UCSD-AML1 (cell line): Measurements from ENCODE around the gene CLEC16A.

ENCODE experiments used
- DNase-seq: peaks from one replicate; lab custom pipeline; 2025; ENCODE audit not compliant: unreplicated experiment; lab: John Stamatoyannopoulos, UW

The CLEC16A gene

DNA sequence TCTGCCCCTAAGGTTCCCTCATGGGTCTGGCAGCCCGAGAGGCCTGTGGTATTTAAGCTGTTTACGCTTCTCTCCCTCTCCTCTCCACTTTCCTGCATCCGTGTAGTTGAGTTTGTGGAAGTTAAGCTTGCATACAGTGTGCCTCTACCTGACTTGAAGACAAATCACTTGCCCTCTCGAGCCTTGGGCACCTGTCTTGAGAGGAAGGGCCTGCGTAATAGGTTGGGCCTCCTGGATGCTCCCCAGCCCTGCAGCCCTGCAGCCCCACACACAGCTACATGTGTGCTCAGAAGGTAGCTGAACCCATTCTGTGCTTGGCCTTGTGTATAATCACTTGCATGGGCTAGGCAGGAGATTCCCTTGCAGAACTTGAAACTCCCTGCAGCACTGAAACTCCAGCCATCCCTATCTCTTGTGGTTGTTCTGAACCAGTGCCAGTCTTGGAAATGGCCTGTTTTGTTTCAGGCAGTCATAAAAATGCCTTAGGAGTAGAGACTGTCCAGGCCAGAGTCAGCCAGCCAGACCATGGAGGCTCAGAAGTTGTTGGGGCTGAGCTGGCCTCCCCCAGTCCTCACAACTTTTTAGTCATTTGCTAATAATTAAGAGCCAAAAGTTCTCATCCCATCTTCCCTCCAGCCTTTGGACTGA is 134.6 kb downstream of the CLEC16A start:
- no peak for DNase-seq

DNA sequence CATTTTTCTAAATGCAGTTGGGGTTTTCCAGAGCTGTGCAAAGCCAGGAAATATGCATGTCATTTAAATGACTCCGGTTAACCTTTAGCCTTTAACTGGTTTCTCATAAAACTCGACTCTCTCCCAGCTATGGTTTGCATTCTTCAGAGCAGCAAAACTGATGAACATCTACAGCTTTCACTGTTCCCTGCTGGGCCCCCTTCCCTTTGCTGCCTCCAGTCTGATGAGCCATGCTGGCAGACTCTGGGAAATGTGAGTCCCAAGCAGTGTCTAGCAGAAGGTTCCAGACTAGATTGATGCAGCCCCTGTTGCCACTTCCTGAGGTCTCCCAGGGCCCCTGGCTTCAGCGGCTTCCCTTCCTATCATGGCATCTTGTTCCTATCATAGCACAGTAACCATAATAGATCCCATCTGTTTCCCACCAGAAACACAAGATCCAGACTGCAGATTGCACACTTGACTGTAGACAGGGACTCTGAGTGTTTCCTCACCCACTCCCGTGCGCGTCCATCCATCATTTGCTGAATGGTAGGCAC is 135.4 kb downstream of the CLEC16A start:
- peak; percentile 52 for DNase-seq

DNA sequence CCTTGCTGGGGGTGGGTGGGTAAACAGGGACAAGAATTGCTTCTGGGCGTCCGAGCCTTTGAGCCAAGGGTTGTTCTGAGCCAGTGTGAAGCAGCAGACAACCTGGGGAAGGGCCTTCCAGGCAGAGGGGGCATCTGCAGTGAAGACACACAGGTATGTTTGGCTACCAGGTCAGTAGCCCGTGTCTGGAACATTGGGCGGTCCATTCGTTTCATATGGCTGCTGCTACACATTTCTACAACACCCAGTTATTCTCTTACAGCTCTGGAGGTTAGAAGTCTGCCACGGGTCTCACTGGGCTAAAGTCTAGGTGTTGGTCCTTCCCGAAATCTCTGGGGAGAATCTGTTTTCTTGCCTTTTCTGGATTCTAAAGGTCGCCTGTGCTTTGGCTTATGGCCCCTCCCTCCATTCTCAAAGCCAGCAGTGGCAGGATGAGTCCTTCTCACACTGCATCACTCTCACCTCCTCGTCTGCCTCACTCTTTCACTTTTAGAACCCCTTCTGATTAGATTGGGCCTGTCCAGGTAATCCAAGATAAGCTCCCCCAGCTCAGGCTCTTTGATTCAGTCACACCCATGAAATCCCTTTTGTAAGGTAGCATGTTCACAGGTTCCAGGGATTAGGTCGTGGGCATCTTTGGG is 136.1 kb downstream of the CLEC16A start:
- DNase-seq = no peak

DNA sequence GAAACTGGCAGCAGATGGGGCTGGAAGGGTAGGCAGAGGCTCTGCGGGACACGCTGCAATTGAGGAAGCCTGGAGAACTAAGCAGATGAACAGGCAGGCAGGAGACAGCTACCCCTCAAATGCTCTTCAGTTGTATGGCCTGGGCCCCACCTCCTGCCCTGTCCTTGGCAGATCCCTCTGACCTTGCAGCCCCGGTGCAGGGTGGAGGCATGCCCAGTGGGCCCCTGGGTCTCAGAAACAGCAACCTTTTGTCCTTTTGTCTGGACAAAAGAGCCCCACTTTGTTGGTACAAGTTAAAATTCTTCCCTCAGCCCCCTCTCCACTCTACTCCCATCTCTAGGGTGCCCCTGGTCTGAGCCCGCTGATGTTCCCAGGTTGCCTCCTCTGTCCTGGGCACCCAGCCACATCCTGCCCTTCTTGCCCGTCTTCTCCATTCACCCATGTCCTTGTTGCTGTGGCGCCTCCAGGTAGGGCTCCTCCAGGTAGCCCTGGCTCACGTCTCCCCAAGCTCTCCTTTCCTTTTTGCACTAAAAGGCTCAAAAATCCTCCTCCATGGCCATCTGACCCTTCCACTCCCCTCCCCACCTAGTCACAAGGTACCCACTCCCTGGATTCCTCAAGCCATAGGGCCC is 136.8 kb downstream of the CLEC16A start:
- no peak for DNase-seq

DNA sequence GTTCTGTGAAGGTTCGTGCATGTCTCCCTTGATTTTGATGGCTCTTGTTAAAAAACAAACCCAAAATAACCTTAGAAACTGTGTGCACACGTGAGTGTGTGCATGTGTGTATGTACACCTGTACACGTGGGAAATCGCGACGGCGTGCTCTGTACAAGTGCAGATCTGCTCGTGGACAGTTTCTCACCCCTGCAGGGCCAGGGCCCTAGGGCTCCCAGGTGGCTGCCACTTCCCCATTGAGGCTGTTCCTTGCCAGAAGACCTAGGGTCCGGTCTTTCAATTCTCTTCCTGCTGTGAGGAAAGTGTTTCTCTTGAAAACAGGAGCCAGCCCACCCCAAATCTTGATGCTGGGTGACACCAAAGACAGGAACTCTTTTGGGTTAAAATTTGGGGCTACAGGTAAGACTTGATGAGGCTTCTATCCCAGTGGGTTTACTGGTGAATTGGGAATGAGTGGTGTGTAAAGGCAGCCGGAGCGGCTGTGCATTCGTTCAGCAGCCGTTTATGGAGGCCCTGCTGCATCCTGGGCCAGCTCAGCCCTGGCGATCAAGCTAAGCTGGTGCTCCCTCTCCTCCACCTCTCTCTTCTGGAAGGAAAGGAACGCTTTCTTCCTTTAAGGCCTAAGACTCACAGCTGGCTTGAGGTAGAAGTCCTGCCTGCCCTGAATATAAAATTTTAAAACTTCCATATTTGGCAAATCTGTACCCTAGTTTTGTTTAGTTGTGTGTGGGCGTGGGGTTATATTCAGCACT is 137.9 kb downstream of the CLEC16A start:
- DNase-seq = no peak

DNA sequence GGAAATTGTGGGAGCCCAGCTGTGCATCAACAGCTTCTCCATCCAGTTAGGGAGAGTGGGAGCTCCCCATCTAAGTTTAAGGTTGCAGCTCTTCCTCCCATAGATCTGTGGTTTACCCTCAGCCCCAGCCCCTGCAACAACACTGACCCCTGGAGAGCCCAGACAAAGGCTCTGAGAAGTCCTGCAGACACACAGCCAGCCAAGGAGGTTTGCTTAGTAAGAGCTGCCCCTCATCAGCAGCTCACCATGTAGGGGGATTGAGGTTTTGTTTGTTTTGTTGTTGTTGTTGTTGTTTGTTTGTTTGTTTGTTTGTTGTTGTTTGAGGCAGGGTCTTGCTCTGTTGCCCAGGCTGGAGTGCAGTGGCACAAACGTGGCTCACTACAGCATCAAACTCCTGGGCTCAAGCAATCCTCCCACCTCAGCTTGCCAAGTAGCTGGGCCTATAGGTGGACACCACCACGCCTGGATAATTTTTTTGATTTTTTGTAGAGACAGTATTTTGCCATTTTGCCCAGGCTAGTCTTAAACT is 138.6 kb downstream of the CLEC16A start:
- DNase-seq = no peak

DNA sequence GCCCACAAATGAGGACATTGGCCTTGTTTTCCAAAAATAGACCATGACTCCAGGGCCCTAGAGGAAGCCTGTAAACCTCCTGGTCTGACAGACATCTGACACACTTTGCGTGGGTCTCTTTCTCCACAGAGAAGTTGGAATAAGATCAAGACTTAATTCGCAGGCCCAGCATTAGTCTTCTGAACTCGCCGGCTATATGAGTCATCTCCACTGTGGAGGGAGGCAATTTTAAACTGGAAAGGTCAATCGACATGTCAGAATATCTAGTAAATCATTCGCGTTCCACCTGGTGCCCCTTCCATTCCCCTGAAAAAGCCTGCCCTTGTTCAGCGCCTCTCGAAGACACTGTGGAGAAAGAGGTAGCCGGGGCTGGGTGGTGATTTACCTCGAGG is 140.1 kb downstream of the CLEC16A start:
- DNase-seq = no peak

DNA sequence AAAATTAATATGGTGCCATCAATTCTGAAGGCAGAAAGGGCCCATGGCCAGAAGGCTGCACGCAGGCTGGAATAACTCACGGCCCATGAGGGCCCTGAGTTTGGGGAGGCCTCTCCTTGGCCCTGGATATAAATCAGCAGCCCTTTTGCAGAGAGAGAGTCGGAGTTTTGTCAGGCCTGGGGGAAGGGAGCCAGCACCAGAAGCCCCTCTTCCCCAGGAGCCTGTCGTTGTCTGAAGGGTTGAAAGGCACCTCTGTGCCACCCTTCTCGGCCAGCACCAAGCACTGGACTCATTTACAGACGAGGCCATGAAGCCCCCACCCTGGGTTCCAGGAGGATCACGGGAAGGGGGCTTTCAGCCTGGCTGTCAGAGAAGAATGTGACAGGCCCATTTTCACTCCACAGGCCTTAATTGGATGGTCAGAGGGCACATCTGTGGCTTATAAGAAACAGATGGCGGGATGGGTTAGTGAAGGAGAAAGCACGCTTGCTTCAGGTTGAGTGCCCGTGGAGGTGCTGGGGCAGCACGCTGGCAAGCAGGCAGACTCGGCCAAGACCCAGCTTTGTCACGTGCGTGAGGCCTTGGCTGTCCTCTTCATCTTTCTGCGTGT is 140.6 kb downstream of the CLEC16A start:
- no peak for DNase-seq

DNA sequence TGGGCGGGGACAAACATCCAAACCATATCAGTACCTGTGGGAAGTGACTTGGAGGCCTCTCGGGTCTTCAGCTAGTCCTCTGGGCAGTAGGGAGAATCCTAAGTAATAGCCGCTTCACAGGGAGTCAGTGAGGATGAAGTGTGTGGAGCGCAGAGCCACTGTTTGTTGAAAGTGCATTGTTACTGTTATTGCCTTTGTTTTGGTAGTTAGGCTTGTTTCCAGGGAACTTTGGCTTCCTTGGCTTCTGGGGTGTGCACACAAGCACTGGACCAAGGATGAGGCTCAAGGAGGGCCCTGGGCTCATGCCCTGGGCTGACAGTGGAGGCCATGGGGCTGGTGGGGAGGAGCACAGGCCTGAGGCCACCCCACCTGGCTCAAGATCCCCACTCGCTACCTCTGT is 141.6 kb downstream of the CLEC16A start:
- DNase-seq = no peak

DNA sequence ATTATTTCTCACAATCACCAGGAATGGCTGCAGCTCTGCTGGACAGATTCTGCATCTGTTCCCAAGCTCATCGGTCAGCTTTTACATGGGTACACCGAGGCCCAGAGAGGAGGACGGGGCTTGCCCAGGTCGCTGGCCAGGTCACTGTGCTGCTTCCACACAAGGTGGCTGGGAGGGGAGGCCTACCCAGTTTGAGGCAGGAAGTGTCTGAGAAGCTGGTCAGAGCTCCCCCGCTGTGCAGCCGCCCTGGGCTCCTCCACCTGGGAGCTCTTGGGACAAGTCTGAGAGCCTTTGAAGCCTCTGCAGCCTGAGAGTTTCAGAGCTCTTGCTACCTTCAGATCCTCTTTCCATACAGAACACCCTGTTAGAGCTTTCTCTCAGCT is 143.3 kb downstream of the CLEC16A start:
- DNase-seq = no peak

DNA sequence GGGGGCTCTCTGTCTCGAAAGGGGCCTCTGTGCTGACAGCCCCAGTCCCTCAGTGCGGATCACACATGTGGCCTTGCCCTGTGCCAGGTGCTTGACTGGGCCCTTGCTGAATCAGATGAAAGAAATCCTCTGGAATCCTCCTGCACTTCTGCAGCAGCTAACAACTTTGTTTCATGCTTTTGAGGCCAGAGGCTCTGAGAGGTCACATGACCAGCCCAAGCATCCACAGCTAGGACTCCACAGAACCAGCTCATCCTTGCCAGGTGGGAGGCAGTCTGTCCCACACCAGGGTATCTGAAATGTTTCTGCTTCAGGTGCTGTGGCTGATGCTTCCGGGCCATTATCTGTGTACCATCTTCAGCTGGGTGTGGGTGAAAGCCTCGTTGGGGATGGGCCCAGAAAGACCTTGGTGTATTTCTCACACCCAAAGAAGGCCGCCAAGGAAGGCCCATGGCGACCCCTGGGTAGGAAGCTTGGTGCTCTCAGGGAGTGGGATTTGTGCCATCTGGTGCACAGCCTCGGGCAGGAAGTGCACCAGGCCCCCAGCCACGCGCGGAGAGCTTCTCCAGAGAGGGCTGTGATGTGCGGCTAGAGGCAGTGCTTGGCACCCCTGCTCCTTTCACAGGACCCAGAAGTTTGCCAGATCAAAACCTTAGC is 143.8 kb downstream of the CLEC16A start:
- no peak for DNase-seq

DNA sequence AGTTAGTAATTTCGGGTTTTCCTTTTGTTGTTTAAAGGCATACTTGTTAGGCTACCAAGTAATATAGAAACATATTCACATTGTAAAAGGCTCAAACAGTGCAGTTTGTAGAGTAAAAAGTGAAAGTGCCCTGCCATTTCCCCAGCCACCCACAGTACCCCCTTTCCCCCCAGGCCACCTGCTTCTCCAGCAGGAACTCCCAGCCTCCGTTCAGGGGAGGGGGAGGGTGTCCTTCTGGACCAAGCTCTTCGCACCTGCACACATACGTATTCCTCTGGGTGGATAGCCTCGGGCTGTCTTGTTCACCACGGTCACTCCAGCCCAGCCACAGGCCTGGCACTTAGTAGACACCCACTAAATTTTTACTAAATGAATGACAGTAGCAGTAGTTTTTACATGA is 144.5 kb downstream of the CLEC16A start:
- no peak for DNase-seq

DNA sequence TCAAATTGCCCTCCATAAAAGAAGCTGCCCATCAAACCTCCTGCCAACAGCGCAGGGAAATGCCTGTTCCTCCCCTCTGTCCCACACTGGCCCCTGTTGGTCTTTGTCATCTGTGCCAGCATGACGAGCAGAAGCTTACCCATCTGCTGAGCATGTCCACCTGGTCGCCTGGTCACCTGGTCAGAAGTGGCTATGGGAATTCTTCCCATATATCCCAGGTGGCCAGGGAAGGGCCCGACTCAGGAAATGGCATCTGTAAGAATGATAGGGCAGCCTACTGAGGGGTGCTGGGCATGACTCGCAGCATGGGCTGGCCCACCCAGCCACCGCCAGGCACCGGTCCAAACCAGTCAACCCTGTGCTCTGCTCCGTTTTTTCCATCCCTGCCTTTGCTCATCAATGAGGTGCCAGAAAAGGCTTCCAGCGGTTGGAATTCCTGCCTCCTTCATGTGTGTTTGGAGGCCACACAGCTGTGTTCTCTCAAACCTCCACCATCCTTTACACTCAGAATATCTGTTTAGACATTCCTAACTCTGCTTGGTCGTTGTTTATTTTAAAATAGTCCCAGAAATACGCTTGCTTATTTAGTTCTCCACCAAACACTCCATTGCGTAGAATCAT is 145.2 kb downstream of the CLEC16A start:
- no peak for DNase-seq

DNA sequence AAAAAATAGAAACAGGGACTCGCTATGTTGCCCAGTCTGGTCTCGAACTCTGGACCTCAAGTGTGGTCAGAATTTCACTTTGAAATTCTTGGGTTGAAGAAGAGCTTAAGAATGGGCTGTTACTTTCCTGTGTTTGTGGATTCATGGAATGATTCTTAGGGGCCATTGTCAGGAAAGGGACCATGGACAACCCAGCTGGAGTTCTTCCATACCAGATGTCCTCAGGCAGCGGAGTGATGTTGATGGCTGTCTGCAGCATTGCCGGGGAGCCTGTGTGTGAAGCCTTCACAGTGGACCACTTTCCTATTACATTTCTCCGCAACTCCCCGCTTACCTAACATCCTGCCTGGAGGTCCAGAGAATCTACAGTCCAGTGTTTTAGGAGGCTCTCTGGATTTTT is 145.9 kb downstream of the CLEC16A start:
- DNase-seq = no peak

DNA sequence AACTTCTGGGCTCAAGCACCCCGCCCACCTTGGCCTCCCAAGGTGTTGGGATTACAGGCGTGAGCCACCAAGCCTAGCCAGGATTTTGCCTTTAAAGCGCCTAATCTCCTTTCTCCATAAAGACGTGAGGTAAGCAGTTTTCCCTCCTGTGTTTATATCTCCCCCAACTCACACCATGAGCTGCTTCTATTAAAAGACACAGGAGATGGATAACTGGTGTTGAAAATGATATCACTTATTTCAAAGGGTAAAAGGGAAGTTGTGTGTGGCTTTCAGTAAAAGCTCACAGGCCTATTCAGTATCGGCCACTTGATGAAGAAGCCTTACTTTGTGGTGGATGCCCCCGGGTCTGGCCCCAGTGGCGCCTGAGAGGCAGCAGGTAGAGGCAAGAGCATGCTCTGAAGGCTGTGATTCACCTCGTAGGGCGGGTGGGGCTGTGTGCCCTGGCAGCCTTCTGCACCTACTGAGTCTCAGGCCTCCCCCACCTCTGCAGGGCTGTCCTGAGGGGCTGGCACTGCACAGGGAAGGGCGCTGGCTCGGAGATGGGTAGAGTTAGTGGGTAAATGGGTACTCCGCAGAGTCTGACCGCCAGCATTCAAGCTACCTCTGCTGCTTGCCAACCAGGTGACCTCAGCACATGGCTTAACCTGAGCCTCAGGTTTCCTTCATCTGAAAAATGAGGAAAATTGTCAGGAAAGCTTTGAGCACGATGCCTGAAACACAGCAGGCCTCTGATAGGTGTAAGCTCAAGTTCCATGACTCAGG is 146.8 kb downstream of the CLEC16A start:
- DNase-seq = no peak

DNA sequence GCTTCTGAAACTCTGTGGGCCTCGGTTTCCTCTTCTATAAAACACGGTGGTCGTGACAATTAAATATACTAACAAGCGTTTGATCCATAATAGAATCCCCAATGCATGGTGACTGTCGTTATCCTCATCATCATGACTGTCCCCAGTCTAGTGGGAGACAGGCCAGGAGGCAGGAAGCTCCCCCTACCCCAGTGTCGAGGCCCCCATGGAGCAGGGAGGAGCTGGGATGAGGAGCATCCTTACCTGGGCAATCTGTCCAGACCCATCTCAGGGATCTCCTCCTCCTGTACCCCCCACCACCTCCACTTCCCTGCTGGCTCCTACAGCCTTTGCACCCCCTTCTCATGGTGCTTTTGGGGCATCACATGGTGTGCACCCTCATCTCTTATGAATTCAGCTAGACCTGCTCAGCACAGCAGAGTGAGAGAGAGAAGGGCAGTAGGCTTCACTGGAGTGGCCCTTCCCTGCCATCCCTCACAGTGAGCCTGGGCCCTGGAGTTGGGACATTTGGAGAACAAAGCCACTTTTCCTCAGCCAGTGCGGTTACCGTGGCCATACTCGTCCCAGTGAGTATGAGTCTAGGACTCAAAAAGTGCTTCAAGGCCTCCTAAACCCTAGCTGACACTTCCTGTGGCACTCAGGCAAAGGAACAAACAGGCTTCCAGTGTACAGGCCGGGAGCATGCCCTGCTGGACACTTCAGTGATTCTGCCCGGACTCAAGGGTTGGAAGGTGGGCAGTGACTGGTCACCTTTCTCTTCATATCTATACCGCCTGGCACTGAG is 148.6 kb downstream of the CLEC16A start:
- no peak for DNase-seq

DNA sequence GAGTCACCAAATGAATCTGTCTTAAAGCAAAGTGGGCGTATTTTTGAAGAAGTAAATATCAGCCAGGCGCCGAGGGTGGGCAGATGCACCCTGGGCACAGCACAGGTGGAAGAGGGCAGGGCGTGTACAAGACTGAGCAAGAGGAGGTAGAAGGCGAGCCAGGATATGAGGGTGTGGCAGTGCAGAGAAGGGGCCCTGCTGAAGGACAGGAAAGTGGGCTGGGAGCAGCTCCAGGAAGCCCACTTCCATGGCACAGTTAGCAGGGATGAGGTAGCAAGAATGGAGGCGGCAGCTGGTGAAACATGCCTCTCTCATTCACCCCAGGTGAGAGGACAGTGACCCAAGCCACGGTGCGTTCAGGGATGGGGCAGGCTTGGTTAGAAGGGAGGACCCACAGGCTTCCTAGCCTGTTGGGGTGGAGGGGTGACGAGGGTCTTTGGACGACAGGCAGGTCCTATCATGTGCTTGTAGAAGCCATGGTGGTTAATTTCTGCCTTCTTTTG is 149.3 kb downstream of the CLEC16A start:
- no peak for DNase-seq
